ENCODE results near the gene FER. TPM values are rescaled to one million over a fixed set of nuclear protein-coding genes. Genes with fewer than 3 reads are reported as not detected.
"Not testable (repeated sequence)": the region's sequence is repeated elsewhere in the genome, so short reads cannot be mapped to it uniquely, and the experiment has no call there.

FER gene
- total and polyA plus RNA-seq, 7 donors: 1.2 to 36.7 (median 24.2) TPM

DNA sequence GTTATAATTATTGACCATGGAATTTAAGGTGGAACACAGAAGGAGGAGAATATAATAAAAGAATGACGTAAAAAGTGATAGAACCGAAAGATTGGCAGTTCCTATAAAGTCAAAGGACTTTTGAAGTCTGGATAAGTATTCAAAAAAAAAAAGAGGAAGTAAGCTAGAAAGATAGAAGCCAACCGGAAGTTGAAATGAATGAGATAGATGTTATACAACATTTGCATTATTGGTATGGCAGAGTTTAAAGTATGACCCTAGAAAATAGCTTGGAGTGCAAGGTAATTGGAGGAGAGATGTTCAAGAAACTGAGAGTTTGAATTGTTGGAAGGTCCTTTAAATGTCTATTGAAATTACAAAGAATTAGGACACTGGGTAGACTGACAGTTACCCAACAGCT lies 293.6 kb downstream of the FER start:
- intact Hi-C loops (cut with DNase I): no loop called here
- Histone ChIP-seq H3K27me3 (no peaks in the 10 kb centered on the region), H3K9me3 (no peaks in the 10 kb centered on the region), H3K36me3 (no peaks in the 10 kb centered on the region), H3K4me1 (no peaks in the 10 kb centered on the region), H3K4me3 (no peak overlapping the region), H3K27ac (no peak overlapping the region)
- TF ChIP-seq, protein P1, sequence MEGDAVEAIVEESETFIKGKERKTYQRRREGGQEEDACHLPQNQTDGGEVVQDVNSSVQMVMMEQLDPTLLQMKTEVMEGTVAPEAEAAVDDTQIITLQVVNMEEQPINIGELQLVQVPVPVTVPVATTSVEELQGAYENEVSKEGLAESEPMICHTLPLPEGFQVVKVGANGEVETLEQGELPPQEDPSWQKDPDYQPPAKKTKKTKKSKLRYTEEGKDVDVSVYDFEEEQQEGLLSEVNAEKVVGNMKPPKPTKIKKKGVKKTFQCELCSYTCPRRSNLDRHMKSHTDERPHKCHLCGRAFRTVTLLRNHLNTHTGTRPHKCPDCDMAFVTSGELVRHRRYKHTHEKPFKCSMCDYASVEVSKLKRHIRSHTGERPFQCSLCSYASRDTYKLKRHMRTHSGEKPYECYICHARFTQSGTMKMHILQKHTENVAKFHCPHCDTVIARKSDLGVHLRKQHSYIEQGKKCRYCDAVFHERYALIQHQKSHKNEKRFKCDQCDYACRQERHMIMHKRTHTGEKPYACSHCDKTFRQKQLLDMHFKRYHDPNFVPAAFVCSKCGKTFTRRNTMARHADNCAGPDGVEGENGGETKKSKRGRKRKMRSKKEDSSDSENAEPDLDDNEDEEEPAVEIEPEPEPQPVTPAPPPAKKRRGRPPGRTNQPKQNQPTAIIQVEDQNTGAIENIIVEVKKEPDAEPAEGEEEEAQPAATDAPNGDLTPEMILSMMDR (IDR thresholded peaks at IDR 0.05): no peak
- no peak for TF ChIP-seq POLR2A (IDR thresholded peaks at IDR 0.05)
- no peak for TF ChIP-seq EP300 (IDR thresholded peaks at IDR 0.05)
- no peak for TF ChIP-seq POLR2AphosphoS5 (IDR thresholded peaks at IDR 0.05)
- no peak for DNase-seq
- WGBS, 2 donors: 33 to 57% methylated on average over 3 of the region's 3 CpGs

DNA sequence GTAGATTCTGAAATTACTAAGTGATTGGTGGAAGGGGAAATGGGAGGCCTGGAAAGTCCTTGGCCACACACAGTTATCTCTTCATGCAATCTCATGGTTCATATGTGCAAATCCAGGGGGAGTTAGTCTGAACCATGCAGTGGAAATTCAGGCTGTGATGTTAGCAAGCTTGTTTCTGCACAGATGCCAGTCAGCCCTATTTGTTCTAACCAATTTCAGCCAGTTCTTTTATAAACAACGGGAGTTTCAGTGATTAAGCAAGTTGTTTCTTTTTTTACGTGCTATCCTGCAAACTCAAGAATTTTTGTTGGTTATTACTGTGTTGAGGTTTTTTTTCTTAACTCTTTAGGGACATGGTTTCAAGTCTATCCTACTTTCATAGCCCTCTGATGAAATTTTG lies 298.0 kb downstream of the FER start:
- Histone ChIP-seq H3K27me3 (no peaks in the 10 kb centered on the region), H3K4me3 (no peak overlapping the region), H3K36me3 (peaks cover 0 to 8% (median 0%) of the 10 kb centered on the region in 4 donors), H3K9me3 (no peaks in the 10 kb centered on the region), H3K27ac (no peak overlapping the region), H3K4me1 (no peaks in the 10 kb centered on the region)
- WGBS, 2 donors: 65 to 73% methylated on average over 2 of the region's 2 CpGs
- intact Hi-C loops (cut with DNase I): no loop called here
- TF ChIP-seq POLR2A (IDR thresholded peaks at IDR 0.05): no peak
- TF ChIP-seq EP300 (IDR thresholded peaks at IDR 0.05): no peak
- TF ChIP-seq POLR2AphosphoS5 (IDR thresholded peaks at IDR 0.05): no peak
- TF ChIP-seq, protein P1 (IDR thresholded peaks at IDR 0.05): no peak
- DNase-seq: no peak

DNA sequence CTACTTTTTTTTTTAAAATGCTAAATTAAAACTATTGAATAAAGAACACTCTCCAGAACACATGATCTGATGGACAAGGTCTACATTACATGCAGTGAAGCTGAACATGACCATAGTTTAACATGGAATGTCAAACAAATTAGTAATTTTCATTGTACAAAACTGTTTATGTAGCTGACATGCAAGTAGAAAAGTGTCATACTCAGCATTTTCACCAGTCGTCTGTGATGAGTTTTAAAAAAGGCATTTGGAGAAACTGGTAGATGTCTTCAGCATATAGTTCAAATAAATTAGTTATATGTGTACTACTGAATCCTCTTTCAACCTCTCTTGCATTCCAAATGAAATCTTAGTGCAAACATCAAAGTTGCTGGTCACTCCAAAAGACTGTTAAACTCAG lies 301.9 kb downstream of the FER start:
- no peaks in the 10 kb centered on the region for H3K4me1 ChIP-seq
- TF ChIP-seq POLR2AphosphoS5 (IDR thresholded peaks at IDR 0.05) (no peak), POLR2A (IDR thresholded peaks at IDR 0.05) (no peak), EP300 (IDR thresholded peaks at IDR 0.05) (no peak)
- TF ChIP-seq, protein P1 (IDR thresholded peaks at IDR 0.05): no peak
- H3K36me3 ChIP-seq: peaks cover 0 to 17% (median 0%) of the 10 kb centered on the region in 4 donors
- WGBS, 2 donors: 84 to 92% methylated on average over 1 of the region's 1 CpG
- intact Hi-C loops (cut with DNase I): no loop called here
- no peak overlapping the region for H3K4me3 ChIP-seq
- no peak for DNase-seq
- no peaks in the 10 kb centered on the region for H3K27me3 ChIP-seq
- H3K27ac ChIP-seq: no peak overlapping the region
- H3K9me3 ChIP-seq: no peaks in the 10 kb centered on the region

DNA sequence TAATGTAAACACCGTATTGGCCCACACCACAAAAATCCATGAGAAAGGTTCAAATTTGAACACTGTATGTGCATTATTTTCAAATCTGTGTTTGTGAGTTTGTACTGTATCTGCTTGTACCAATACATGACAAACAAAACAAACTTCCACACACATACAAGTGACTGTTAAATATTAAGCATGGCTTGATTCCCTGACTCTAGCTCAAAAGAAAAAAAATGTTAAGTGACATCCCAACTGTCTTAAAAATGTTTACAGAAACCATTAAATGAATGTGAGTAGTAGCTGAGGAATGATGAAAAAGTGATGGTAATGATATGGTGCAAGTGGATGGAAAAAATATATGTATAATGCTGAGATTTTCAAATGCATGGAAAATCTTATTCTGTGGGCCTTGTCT lies 302.6 kb downstream of the FER start:
- H3K27ac ChIP-seq; H3K4me1 ChIP-seq; DNase-seq; H3K27me3 ChIP-seq; H3K9me3 ChIP-seq; intact Hi-C loops (cut with DNase I); H3K4me3 ChIP-seq: not testable (repeated sequence)
- peaks cover 0 to 17% (median 0%) of the 10 kb centered on the region in 4 donors for H3K36me3 ChIP-seq
- 79 to 89% methylated on average over 1 of the region's 1 CpG for WGBS, 2 donors

DNA sequence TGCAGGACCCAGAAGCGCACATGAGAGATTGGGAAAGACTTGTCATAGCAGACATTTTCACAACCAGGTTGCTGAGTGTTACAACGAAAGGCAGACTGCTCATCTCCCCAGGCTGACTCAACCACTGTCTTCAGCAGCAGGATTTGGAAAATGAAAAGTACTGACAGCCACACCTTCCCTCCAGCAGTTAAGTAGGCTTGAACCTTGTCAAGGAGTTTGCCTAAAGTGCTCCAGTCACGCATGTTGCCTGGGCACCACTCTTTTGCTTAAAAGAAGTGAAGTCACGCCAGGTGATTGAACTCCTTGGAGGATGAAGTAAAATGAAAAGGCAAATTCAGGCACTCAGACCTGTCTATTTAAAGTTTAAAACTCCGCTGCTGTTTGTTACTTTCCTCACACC lies 304.5 kb downstream of the FER start:
- intact Hi-C loops (cut with DNase I); H3K4me3 ChIP-seq; H3K4me1 ChIP-seq; H3K27me3 ChIP-seq; H3K9me3 ChIP-seq; H3K27ac ChIP-seq; DNase-seq: not testable (repeated sequence)
- 93 to 99% methylated on average over 5 of the region's 5 CpGs for WGBS, 2 donors
- peaks cover 0 to 17% (median 0%) of the 10 kb centered on the region in 4 donors for H3K36me3 ChIP-seq

DNA sequence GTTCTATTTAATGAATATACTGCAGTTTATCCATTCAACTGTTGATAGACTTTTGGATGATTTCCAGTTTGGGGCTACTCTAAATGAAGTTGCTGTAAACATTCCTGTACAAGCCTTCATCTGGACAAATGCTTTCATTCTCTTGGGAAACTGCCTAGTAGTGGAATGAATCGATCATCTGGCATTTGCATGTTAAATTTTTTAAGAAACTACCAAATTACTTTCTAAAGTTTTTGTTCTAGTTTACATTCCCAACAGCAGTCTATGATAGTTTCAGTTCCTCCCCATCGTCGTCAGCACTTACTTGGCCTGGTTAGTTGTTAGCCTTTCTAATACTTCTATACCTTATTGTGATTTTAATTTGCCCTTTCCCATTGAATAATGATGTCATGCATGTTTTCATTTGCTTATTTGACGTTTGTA lies 306.3 kb downstream of the FER start:
- intact Hi-C loops (cut with DNase I): no loop called here
- H3K4me1 ChIP-seq: no peaks in the 10 kb centered on the region
- no peak for DNase-seq
- H3K27me3 ChIP-seq: no peaks in the 10 kb centered on the region
- TF ChIP-seq POLR2A (IDR thresholded peaks at IDR 0.05): no peak
- TF ChIP-seq, protein P1 (IDR thresholded peaks at IDR 0.05): no peak
- no peak for TF ChIP-seq EP300 (IDR thresholded peaks at IDR 0.05)
- TF ChIP-seq POLR2AphosphoS5 (IDR thresholded peaks at IDR 0.05): no peak
- H3K27ac ChIP-seq: no peak overlapping the region
- H3K9me3 ChIP-seq: no peaks in the 10 kb centered on the region
- H3K36me3 ChIP-seq: peaks cover 0 to 17% (median 0%) of the 10 kb centered on the region in 4 donors
- WGBS, 2 donors: 63 to 81% methylated on average over 4 of the region's 4 CpGs
- no peak overlapping the region for H3K4me3 ChIP-seq
